Stimulated activated CD4-positive, alpha-beta T cell treated with anti-CD3 and anti-CD28 coated beads, Interleukin-15, amount 100 ng/mL, for 48 hours (primary cell): ENCODE results near the gene PCSK6.

ENCODE experiments used
- DNase-seq, 2 donors: peaks; one replicate each; pipeline ENCODE4 v3.0.0-alpha.2; 2020; ENCODE audit warnings: low read depth in 2 of 2

PCSK6 gene

DNA sequence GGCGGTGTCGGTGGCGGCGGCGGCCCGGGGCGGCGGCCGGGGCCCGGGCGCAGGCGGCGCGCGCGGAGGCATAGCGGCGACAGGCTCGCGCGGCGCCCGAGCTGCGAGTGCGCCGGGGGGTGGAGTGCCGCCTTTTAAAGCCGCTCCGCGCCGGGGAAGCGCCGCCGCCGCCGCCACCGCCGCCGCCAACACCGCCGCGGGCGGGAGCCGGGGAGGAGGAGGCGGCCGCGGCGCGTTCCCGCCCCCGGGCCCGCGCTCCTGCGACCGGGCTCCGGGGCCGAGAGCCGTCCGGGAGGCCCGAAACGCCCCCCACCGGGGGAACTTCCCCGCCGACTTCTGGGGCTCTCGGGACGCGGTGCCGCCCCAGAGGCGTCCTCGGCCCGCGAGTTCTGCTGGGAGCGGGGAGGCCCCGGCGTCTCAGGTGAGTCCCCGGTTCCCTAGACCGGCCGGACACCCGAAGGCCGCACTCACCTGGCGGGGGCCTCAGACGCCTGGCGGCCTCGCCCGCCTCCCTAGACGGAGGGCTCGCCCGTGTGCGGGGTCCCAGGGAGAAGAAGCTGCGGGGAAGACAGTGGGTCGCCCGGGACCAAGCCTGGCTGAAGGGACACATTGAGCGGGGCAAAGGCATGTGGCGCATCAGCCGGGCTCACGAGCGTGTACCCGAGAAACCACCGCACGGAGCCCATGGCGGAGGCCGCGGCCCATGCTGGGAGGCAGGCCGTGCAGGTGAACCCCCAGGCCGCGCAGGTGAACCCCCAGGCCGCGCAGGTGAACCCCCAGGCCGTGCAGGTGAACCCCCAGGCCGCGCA is at the start of gene PCSK6:
PCSK6 (minus strand) TSS at position 109 of the 809 bp plus-strand sequence; CDS start at position 72, 37 bp downstream.
- DNase-seq = no peak

DNA sequence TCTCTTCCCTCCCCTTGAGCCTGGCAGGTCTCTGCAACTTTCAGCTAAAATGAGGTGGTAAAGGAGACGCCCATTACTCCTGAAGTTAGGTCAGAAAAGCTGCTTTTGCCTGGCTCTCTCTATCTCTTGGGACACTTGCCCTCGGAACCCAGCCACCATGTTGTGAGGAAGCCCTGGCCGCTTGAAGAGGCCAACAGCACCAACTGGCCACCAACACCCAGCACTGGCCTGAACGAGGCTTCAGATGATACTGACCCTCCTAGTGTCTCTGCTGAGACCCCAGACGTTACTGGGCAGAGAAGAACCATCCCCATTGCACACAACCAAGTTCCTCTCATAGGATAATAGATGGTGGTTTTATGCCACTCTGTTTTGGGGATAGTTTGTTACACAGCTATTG is 49.5 kb upstream of the PCSK6 start:
- no peak for DNase-seq

DNA sequence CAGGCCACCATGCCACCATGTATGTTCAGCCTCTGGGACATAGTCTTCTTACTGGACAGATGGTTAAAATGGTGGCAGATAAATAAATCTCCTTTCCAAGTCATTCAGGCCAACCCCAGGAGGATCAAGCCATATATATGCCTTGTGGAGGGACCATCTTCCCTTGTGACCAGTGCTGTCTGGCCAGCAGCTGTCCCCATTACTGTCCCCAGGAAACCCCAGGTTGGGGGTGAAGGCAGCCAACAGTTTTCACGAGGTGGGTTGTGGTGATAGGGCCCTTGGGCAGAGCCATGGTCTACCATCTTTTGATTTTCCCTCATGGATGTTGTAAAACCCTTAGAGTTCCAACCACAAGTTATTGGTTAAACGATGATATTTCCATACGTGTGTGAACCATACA is 48.7 kb upstream of the PCSK6 start:
- DNase-seq = no peak

DNA sequence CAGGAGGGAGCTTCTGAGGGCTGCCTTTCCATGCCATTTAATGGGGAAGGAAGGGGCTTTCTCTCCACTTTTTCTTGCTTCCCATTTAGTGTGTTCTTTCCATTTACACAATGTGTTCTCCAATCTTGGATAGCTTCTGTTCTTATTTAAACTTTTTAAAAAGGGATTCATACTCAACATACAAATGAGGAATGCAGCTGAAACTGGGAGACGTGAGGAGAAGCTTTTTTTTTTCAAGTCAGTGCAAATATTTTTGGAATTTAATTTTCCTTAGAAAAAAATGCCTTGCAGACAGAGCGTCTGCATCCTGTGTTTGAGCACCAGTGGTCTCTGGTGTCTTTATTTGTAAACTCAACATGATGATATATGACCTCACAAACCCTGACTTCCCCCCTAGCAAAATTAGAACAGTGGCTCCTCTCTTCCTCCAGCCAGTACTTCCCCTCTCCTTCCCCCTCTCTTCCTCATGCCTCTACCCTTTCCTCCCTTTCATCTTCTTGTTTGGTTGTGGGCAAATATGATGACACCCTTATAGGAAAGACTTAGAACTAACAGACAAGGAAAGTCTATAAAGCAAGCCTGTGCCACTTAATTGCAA is 48.1 kb upstream of the PCSK6 start:
- no peak for DNase-seq

DNA sequence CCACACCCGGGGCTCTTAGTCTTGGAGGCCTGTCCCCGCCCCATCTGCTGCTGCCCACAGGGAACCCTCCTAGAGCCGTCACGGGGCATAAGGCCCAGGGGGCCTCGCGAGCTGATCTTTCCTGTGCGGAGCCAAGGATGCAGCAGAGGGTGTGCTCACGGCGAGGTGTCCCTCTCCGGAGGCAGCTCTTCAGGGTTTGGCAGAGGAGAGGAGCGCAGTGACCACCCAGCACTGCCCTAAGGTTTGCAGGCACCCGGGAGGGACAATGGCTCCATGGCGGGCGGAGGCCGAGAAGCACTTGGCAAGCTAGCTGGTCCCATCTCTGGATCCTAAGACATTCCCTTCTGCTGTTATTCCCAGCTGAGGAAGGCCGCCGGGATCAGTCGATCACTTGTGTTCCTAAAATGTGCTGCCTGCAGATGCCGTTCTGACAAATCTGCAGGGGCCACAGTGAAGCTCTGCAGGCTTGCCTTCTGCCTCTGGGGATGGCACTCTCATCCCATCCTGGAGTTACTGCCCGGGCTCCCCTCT is 47.4 kb upstream of the PCSK6 start:
- DNase-seq = no peak

DNA sequence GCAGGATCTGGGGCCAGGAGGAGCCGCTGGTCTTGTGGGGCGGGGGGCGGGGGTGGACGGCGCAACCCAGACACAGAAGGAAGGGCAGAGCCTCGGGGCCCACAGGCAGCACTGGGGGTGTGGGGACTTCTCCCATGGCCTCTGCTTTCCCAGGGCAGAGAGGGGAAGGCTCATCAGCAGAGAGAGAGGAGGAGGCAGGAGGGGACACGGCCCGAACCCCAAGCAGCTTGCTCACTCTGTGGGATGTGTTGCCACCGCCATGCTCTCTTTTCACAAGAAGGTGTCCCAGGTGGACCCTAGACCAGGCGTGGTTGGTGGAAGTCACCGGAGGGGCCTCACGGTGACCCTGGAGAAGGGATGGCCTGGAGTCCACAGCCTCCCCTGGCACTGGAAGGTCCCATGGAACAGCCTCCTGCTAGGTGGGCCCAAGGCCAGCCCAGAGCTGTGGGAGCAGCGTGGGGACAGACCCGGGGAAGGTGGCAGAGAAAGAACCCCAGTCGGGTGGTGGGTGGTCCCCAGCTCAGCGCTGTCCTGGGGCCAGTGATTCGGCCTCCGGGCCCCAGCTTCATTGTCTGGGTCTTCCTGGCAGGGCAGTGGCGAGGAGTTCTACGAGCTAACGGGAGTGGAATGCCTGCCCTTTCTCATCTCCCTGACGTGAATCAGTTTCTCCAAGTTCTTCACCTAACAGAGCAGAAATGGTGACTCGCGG is 46.8 kb upstream of the PCSK6 start:
- no peak for DNase-seq

DNA sequence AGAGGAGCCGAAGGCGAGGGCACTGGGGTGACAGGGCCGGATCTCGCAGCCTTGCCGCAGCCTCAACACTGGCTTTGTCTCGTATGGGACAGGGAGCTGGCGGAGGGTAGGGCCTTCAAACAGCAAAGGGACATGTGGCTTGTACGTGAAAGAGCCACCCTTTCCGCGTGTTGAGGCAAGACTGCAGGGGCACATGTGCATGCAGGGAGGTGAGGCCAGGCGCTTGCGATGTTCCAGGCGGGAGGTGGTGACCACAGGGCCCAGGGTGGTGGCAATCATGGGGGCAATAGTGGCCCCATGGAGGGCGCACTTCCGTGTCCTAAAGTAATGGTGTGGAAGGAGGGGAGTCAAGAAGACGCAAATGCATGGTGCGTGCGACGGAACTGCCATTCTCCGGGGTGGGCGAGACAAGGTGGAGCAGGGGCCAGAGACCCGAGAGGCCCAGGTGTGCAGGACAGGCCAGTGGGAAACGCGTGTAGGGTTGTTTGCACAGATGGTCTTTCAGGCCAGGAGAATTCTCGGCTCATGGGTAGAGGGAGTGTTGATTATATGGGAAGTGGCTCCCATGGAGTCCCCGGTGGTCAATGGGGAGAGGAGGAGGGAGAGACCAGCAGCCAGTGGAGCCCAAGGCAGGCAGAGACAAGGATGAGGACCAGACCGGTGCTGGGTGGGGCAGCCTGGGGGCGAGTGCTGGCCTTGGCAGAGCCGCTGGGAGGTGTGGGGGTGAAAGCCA is 45.8 kb upstream of the PCSK6 start:
- no peak for DNase-seq

DNA sequence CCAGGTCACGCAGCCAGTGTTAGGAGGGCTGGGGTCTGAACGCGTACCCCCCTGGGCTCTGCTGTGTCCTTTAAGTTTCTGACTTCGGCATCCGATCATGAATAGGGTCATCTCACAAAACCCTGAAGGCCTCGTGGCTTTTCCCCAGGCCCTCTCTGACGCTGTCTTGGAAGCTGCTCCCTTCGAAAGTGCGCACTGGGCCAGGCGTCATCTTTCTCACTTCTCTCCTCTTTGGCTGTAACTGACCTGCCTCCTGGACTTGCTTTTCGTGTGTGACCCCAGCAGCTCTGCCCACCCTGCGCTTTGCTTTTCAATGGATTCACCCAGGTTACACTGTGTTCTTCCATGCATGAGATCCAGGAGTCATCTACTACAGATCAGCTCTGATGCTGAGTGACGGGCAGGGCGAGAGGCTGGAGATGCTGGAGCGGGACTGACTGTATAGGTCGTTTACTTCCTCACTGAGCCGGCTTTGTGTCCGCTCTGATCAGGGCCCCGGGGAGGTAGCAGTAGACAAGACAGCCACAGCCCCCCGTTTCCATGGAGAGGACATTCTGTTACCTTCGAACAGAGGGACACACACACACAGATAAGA is 45.0 kb upstream of the PCSK6 start:
- DNase-seq = no peak

DNA sequence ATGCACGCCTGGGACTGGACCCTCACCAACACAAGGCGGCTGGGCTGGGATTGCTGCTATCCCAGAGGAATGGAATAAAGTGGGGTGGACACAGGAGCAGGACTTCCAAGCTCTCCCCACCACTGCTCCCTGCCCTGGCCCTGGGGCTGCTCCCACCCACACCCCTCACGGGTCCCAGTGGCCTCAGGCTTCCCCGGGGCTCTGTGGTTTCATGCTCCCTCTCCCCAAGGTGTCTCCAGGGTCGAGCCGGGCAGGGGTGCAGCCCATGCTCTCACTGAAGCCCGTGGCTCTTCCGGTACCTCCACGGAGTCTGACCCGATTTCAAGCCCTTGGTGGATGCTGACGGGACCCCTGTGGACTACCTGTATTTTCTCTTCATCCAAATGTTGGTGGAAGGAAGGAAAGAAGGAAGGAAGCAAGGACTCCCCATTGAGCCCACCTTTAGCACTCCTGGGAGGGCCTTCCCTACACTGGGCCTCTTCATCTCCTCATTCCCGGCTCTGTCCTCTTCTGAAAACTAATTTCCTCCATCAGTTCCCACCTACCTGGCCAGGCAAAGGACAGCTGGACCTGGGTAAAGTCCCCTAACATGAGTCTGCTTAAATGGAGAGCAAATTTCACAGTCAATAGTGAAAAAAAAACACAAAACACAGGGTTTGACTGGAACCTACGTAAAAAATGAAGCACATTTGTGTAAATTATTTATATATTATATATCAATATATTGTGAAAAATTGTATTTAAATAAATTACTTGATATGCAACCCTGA is 44.0 kb upstream of the PCSK6 start:
- no peak for DNase-seq

DNA sequence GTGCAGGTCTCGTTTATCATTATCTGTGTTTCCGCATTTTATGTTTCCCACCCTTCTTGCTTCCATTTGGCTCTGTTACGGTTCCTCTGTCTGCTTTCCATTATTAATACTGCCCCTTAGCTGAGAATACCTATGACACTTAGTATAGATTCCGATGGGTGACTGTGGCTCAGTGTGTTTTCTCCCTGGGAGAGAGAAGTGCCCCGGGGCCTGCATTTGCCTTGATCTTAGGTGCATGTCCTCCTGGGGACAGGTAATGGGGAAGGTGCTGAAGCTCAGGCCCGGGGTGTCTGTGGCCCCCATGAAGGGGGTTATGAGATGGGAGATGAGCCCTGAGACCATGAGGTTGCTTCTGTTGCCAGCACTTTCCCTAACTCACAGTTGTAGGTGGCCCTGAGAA is 43.4 kb upstream of the PCSK6 start:
- DNase-seq = no peak

DNA sequence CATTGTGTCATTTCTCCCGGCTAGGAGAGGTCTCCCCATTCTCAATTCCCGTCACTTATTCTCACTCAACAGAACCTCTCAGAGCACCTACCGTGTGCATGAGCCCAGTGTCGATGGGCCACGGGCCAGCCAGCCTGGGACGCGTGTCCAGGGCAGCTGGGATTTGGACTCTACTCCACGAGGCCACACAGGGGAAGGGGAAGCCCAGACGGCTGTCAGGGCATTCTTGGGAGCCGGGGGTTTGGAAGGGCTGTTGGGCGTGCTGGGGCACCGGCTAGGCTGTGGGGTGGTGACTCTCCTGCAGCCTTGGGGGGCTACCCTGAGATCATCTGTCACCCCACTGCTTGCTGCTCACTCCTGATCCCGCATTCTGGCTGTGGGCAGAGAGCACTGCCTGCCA is 41.7 kb upstream of the PCSK6 start:
- no peak for DNase-seq

DNA sequence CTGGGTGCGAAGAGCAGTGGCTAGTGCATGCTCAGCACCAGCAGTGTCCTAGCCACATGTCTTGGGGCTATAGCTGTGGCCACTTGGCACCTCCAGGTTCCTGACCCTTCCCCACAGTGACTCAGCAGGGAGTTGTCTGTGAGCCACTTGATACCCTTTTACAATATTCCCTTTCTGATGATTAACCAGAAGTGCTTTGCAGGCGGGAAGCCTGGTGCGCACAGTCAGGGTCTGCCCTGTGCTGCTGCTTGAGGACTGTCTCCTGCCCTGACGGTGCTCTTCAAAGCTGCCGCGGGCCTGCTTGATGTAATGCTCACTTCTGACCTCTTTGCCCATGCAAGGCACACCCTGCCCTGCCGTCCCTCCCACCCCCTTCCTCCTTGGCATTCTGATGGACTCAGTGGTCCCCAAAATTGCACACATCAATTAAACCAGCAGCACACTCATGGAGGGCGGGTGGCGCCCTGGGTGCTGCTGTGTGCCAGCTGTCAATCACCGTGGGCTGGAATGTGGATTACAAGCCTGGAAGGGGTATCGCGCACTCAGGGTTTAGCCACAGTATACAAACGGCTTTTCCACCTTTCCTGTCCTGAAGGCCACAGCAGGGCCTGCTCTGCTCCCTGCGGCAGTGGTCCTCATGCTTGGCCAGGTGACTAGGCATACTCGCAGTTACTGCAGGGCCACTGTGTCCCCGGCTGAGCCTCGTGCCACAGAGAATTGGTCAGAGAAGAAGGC is 40.9 kb upstream of the PCSK6 start:
- DNase-seq = no peak

DNA sequence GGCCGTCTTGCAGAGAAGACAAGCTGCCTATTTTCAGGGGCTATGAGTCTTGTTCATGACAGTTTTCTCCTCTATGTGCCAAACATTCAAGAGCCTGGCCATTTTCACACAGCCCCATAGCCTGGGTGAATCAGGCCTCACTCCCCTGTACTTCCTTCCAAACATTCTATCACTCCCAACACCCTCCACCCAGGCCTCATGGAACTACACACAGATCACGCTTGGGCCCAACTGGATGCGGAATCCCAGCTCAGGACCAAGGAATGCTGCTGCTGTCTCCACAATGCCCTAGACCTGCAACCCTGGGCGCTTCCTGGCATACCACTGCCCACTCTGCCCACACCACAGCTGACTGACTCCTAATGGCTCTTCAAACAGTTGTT is 39.4 kb upstream of the PCSK6 start:
- DNase-seq = no peak

DNA sequence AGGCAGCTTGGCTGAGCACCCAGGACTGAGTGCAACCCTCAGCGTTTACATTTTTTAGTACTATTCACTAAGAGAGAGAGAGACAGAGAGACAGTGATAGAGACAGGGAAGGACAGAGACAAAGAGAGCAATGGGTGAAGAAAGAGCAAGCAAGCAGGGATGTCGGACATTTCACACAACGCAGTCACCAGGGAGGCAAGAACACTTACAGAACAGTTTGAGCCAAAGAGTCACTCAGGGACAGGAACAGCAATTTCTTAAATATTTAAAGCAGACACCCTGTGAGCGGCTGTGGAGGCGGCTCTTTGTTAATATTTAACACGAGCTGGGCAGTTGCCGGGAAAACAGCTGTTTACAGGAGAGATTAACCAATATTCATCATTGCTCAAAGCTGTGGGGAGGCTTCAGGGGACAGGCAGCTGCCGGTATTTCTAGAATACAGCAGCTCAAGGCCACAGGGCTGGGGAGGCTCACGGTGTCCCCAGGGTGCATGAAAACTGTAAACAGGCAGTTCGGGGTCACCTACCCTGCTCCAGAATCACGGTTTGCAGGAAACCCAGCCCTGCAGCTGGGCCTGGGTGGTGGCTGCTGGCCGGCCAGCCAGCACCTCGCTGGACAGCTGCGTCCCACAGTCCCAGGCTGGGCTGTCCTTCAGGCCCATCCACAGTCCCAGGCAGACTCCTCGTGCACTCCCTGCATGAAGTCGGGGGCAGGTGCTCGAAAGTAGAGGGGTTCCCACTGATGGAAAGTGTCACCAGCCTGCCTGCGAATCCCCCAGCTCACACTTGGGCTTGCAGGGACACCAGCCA is 38.8 kb upstream of the PCSK6 start:
- DNase-seq = no peak

DNA sequence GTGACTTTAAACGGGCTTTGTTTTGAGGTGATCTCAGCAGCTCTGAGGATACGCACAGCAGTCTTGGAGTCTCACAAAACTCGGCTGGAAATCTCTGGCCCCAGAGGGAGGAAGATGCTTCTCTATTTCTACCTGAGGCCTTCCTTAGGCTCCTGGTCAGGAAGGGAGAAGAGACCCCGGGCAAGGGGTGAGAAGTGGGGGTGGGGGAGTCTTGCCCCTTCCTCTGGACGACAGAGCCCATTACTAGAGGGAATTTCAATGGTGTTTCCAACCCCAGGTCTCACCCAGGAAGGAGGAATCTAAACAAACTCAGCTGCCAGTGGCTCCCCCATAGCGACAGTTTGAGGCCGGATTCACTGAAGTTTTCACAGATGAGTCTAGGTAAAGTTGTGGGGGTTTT is 37.4 kb upstream of the PCSK6 start:
- DNase-seq = no peak

DNA sequence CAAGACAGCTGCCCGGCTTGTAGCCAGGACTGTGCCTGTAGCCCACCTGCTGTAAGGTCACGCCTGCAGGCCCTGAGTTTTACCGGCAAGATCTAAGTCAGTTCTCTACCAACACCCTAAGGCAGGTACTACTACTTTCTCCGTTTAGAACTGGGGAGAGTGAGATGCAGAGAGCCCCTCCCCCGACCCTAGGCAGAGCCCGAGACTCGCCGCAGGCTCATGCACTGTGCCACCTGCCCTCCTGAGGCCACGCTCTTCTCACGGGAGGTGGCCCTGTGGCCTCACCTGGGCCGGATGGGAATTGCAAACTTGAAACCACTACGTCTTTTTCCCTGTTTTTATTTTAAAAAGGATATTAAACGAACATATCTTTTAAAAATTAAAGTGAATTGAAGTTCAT is 36.9 kb upstream of the PCSK6 start:
- DNase-seq = no peak

DNA sequence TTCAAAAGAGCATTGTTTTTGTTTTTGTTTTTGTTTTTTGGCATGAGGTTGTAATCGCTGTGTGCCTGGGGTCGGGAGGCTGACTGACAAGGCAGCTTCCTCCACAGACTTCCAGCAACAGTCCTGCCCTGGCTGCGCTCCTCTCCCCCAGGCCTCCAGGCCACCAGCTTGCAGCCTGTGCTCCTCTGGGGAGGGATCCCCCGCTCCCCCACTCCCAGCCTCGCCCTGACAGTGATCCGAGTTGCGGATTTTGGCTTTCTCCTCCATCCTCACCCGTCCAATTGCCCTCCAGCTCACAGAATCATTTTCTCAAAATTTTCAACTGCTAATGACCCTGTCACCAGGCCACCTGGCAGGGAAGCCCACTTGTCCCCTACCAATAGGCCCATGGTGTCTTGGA is 36.5 kb upstream of the PCSK6 start:
- DNase-seq = no peak

DNA sequence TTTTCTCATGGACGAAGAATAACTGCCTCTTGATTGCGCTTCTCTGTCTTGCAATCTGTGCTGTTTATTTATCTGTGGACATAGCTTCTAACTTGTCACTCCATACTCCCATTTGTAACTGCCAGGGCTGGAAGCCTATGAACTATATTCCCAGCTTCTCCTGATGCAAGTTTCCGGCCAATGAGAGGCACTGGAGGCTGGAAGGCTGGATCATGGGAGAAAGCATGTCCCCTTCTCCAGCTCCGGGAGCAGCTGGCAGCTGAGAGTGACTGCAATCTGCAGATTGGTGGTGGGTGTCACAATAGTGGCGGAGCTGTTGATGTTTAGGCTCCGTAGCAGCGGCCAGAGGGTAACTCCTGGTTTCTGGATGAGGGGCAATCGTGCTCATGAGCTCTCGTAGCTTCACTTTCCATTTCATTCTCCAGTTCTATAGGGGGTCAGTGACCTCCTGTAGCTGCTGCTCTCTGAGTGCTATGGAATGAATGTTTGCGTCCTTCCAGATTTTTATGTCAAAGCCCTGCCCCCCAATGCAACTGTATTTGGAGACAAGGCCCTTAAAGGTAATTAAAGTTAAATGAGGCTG is 35.7 kb upstream of the PCSK6 start:
- DNase-seq = no peak

DNA sequence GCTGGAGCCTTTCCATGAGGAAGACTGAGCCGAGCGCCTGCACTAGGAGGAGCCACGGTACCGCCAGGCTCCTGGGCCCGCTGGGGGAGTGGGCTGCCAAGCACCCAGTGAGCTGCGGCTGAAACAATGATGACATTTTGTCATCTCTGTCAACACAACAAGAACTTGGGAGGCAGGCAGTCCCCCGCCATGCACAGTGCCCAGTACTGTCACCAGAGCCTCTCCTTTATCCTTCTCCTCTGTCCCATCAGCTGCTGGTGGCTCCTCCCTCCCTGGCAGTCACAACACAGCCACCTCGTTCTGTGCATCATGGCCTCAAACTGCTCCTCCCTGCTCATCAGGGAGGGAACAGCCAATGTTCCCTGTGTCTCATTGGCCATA is 34.0 kb upstream of the PCSK6 start:
- DNase-seq = no peak
